Kidney (tissue), 14 donors: ENCODE results near the gene CAPN14. TPM values are rescaled to one million over a fixed set of nuclear protein-coding genes. Genes with fewer than 3 reads are reported as not detected.

Experiments used
- DNase-seq, 5 donors: peaks; one replicate each; pipeline ENCODE4 v3.0.0-alpha.2; 2013 to 2020
- FAIRE-seq: peaks from 2 replicates; lab custom pipeline; 2012; peaks lifted over from hg19 to GRCh38; lab: Jason Lieb, UNC
- H3K27ac ChIP-seq, 2 donors: one replicate each; pipeline ENCODE4 v1.7.0; 2013; ENCODE audit warnings: low read depth in 2 of 2, low read length in 2 of 2, inconsistent platforms in 1 of 2
- H3K27me3 ChIP-seq: one replicate; pipeline ENCODE4 v1.7.1; 2013; ENCODE audit warnings: low read length, inconsistent platforms; ENCODE audit not compliant: control insufficient read depth, insufficient read depth
- H3K36me3 ChIP-seq, 3 donors: one replicate each; pipeline versions ENCODE4 v1.7.0 to v1.7.1; 2013; ENCODE audit warnings: low read length in 3 of 3, control low read depth in 1 of 3, inconsistent platforms in 1 of 3; ENCODE audit not compliant: insufficient read depth in 3 of 3, control insufficient read depth in 2 of 3
- H3K4me1 ChIP-seq, 3 donors: one replicate each; pipeline versions ENCODE4 v1.7.0 to v1.7.1; 2013; ENCODE audit warnings: low read length in 3 of 3, inconsistent platforms in 1 of 3, low read depth in 1 of 3; ENCODE audit not compliant: control insufficient read depth in 2 of 3, insufficient read depth in 2 of 3
- H3K4me3 ChIP-seq, 3 donors: one replicate each; pipeline versions ENCODE4 v1.7.0 to v1.8.1; 2013; ENCODE audit warnings: low read length in 3 of 3, control low read depth in 1 of 3, inconsistent platforms in 1 of 3
- H3K9ac ChIP-seq, 3 donors: one replicate each; pipeline versions ENCODE4 v1.7.0 to v1.7.1; 2013; ENCODE audit warnings: low read length in 3 of 3, control low read depth in 1 of 3, inconsistent platforms in 1 of 3
- H3K9me3 ChIP-seq, 3 donors: one replicate each; pipeline versions ENCODE4 v1.7.0 to v1.7.1; 2013; ENCODE audit warnings: low read length in 3 of 3, control low read depth in 1 of 3, inconsistent platforms in 1 of 3; ENCODE audit not compliant: control insufficient read depth in 2 of 3, insufficient read depth in 1 of 3
- CTCF ChIP-seq: IDR thresholded peaks from 3 replicates; pipeline ENCODE4 v1.5.1; 2012; ENCODE audit warnings: mild to moderate bottlenecking, moderate library complexity, borderline replicate concordance; ENCODE audit not compliant: insufficient read depth; ENCODE audit errors: extremely low read depth
- intact Hi-C: fragments of 100-400 bp; cut with DNase I; formaldehyde crosslinking; loops from one replicate; pipeline ENCODE4 v1.11.1; 2022
- polyA plus RNA-seq: library from polyadenylated mRNA; stranded (reverse); fragments of 350-450 nt; fragmentation: Illumina TruSeq; extraction: RNeasy Lipid Tissue Mini Kit (QIAGEN cat#74804); gene quantifications from one replicate; pipeline ENCODE4 v1.2.3, GENCODE V29; 2014; ENCODE audit warnings: low read depth, low replicate concordance; ENCODE audit not compliant: insufficient read depth
- total RNA-seq: library from RNA; stranded (reverse); fragmentation: NEBNext Ultra II Directional; extraction: Animal tissue kit (Norgen Biotek cat#: 25700); gene quantifications from one replicate; pipeline ENCODE4 v1.2.1, GENCODE V29; 2021
- donor health status: control.
- donor health status: control.
- donor health status: control.
- donor health status: control.
- donor health status: control.
- donor health status: DM: yes; HTN: yes; CAD: no.
- donor health status: Normal renal cell carcinoma (clear cell type).

CAPN14 gene
- total and polyA plus RNA-seq, 2 donors from 2014 or later = 0.22 to 0.25 TPM

- TF ChIP-seq CTCF = no peak
- DNase-seq (no peak), FAIRE-seq (no peak)
- Histone ChIP-seq H3K27me3 (peaks cover 1% of the 10 kb centered on the region), H3K27ac (no peak overlapping the region), H3K4me3 (no peak overlapping the region), H3K36me3 (no peaks in the 10 kb centered on the region), H3K4me1 (no peaks in the 10 kb centered on the region), H3K9ac (no peak overlapping the region), H3K9me3 (no peaks in the 10 kb centered on the region)
- intact Hi-C loops = no loop called here
Observed at GRCh38 chr2:31141443-31142085, 75.8 kb downstream of the CAPN14 start.

- Histone ChIP-seq H3K9me3 (no peaks in the 10 kb centered on the region), H3K36me3 (no peaks in the 10 kb centered on the region), H3K9ac (no peak overlapping the region), H3K27ac (no peak overlapping the region), H3K4me1 (peaks cover 0 to 3% (median 0%) of the 10 kb centered on the region in 3 donors), H3K4me3 (no peak overlapping the region), H3K27me3 (peaks cover 6% of the 10 kb centered on the region)
- intact Hi-C loops = no loop called here
- no peak for DNase-seq
- TF ChIP-seq CTCF = no peak
- FAIRE-seq = no peak
Observed at GRCh38 chr2:31140151-31140550, 77.2 kb downstream of the CAPN14 start.

GRCh38 chr2:31139671-31140070 is 77.6 kb downstream of the CAPN14 start:
- Histone ChIP-seq H3K4me1 (peaks cover 0 to 7% (median 0%) of the 10 kb centered on the region in 3 donors), H3K4me3 (no peak overlapping the region), H3K27ac (no peak overlapping the region), H3K36me3 (no peaks in the 10 kb centered on the region), H3K9me3 (no peaks in the 10 kb centered on the region), H3K9ac (no peak overlapping the region), H3K27me3 (peaks cover 6% of the 10 kb centered on the region)
- DNase-seq = no peak
- intact Hi-C loops = no loop called here
- no peak for TF ChIP-seq CTCF
- no peak for FAIRE-seq
